DOHH2 (cell line): ENCODE results near the gene PTPA.

Experiments
- EZH2phosphoT487 ChIP-seq: fragments of 200-600 bp; sonication (generic); IDR thresholded peaks from 2 replicates; pipeline ENCODE4 v1.6.1; 2017; ENCODE audit warnings: borderline replicate concordance, mild to moderate bottlenecking, antibody characterized with exemption, low read length, moderate library complexity, mixed read lengths
- TF ChIP-seq, protein P1 (sequence below): fragments of 200-600 bp; sonication (generic); IDR thresholded peaks from one replicate; pipeline ENCODE4 v1.5.1; 2014; ENCODE audit warnings: antibody characterized with exemption, mild to moderate bottlenecking, low read depth, low read length; ENCODE audit not compliant: poor library complexity, severe bottlenecking

DNA sequence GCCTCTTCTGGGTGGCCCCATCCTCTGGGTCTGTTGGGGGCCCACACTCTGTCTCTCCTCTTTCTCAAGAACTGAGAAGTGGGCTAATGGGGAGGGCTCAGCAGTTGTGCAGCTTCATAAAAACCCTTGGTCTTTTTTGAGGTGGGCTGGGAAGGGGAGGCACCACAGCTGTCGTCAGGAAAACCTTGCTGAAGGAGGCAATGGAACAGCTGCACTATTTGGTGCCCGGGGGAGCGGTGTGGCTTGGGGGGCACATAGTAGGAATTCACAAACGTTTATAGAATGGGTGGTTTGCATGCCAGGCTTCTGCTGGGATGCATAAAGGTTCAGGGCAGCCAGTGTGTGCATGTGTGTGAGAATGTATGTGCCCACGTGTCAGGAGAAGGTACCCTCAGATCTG is 70.0 kb downstream of the PTPA start:
- no peak for TF ChIP-seq EZH2phosphoT487
- TF ChIP-seq, protein P1, sequence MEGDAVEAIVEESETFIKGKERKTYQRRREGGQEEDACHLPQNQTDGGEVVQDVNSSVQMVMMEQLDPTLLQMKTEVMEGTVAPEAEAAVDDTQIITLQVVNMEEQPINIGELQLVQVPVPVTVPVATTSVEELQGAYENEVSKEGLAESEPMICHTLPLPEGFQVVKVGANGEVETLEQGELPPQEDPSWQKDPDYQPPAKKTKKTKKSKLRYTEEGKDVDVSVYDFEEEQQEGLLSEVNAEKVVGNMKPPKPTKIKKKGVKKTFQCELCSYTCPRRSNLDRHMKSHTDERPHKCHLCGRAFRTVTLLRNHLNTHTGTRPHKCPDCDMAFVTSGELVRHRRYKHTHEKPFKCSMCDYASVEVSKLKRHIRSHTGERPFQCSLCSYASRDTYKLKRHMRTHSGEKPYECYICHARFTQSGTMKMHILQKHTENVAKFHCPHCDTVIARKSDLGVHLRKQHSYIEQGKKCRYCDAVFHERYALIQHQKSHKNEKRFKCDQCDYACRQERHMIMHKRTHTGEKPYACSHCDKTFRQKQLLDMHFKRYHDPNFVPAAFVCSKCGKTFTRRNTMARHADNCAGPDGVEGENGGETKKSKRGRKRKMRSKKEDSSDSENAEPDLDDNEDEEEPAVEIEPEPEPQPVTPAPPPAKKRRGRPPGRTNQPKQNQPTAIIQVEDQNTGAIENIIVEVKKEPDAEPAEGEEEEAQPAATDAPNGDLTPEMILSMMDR, result no peak
